SU-DHL-6 (cell line): Measurements from ENCODE around the gene ISOC1.

Experiments used
- EZH2phosphoT487 ChIP-seq: fragments of 200-600 bp; sonication (generic), shearing (Covaris generic); conservative IDR thresholded peaks from 2 replicates; pipeline ENCODE4 v1.6.1; 2018; ENCODE audit warnings: mild to moderate bottlenecking, antibody characterized with exemption, low read length, moderate library complexity, mixed read lengths
- TF ChIP-seq, protein P1 (sequence below): fragments of 200-600 bp; sonication (generic); IDR thresholded peaks from one replicate; pipeline ENCODE4 v1.5.1; 2017; ENCODE audit warnings: antibody characterized with exemption, mild to moderate bottlenecking, low read length, moderate library complexity; ENCODE audit not compliant: insufficient read depth, poor library complexity, severe bottlenecking

DNA sequence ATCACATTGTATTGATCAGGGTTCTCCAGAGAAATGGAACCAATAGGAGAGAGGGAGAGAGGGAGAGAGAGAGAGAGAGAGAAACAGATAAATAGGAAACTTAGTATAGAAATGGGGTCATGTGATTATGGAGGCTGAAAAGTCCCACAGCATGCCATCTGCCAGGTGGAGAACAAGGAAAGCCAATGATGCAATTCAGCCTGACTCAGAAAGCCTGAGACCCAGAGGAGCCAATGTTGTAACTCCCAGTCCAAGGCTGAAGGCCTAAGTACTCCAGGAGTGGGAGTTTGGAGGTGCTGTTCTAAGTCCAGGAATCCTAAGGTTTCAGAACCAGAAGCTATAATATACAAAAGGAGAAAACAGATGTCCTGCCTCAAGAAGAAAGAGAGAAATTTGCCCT lies 48.4 kb upstream of the ISOC1 start:
- TF ChIP-seq, protein P1, sequence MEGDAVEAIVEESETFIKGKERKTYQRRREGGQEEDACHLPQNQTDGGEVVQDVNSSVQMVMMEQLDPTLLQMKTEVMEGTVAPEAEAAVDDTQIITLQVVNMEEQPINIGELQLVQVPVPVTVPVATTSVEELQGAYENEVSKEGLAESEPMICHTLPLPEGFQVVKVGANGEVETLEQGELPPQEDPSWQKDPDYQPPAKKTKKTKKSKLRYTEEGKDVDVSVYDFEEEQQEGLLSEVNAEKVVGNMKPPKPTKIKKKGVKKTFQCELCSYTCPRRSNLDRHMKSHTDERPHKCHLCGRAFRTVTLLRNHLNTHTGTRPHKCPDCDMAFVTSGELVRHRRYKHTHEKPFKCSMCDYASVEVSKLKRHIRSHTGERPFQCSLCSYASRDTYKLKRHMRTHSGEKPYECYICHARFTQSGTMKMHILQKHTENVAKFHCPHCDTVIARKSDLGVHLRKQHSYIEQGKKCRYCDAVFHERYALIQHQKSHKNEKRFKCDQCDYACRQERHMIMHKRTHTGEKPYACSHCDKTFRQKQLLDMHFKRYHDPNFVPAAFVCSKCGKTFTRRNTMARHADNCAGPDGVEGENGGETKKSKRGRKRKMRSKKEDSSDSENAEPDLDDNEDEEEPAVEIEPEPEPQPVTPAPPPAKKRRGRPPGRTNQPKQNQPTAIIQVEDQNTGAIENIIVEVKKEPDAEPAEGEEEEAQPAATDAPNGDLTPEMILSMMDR: no peak
- TF ChIP-seq EZH2phosphoT487: no peak
